Middle frontal gyrus (tissue), 1 donor: Measurements from ENCODE around the gene GMPPA.

Source experiments
- DNase-seq: peaks from one replicate; pipeline ENCODE4 v3.0.0-alpha.2; 2015; ENCODE audit warnings: low spot score; ENCODE audit errors: extremely low spot score

GMPPA gene

DNA sequence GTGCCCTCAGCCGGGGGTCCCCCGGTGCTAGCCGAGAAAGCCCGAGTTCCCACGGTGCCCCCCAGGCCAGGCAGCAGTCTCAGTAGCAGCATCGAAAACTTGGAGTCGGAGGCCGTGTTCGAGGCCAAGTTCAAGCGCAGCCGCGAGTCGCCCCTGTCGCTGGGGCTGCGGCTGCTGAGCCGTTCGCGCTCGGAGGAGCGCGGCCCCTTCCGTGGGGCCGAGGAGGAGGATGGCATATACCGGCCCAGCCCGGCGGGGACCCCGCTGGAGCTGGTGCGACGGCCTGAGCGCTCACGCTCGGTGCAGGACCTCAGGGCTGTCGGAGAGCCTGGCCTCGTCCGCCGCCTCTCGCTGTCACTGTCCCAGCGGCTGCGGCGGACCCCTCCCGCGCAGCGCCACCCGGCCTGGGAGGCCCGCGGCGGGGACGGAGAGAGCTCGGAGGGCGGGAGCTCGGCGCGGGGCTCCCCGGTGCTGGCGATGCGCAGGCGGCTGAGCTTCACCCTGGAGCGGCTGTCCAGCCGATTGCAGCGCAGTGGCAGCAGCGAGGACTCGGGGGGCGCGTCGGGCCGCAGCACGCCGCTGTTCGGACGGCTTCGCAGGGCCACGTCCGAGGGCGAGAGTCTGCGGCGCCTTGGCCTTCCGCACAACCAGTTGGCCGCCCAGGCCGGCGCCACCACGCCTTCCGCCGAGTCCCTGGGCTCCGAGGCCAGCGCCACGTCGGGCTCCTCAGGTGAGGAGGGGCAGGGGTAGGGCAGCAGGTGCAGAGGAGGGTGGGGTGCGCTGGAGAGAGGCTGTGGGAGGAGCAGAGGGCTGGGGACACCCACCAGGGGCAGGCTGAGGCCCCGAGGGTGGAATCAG is 14.1 kb upstream of the GMPPA start:
- no peak for DNase-seq

DNA sequence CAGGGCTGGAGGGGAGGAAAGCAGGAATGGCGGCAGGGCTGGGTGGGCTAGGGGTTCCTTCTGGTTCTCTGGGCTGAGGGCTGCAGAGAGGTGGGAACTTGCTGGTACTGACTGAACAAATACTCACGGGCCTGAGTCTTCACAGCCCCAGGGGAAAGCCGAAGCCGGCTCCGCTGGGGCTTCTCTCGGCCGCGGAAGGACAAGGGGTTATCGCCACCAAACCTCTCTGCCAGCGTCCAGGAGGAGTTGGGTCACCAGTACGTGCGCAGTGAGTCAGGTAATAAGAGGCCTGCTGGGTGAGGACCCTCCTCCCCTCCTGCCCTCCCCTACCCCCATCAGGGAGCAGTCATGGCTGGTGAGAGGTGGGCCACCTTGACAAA is 13.5 kb upstream of the GMPPA start:
- no peak for DNase-seq

DNA sequence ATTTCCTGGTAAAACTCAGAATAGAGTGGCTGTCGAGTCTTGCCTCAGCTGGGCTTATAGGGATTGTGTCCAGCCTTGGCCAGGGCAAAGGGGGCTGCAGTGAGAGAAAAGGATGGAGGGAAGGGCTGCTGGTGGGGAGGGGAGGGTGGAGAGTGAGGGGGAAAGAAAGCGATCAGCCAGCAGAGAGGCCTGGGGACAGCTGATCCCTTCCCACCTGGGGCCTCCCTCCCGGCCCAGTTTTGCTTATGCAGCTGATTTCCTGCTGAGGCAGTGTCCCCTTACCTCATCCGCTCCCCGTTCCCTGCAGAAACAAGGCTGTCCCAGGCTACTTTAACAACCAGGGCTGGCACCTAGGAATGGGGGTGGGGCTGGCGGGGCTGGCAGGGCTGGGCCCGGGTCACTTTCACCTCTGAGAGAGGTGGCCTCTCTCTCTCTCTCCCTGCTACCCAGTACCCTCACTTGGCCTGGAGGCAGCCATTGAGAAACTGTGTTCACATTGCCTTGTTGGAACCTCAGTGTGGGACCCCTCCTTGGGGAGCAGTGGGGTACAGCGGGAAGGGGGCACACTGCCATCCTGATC is 12.2 kb upstream of the GMPPA start:
- DNase-seq: no peak

DNA sequence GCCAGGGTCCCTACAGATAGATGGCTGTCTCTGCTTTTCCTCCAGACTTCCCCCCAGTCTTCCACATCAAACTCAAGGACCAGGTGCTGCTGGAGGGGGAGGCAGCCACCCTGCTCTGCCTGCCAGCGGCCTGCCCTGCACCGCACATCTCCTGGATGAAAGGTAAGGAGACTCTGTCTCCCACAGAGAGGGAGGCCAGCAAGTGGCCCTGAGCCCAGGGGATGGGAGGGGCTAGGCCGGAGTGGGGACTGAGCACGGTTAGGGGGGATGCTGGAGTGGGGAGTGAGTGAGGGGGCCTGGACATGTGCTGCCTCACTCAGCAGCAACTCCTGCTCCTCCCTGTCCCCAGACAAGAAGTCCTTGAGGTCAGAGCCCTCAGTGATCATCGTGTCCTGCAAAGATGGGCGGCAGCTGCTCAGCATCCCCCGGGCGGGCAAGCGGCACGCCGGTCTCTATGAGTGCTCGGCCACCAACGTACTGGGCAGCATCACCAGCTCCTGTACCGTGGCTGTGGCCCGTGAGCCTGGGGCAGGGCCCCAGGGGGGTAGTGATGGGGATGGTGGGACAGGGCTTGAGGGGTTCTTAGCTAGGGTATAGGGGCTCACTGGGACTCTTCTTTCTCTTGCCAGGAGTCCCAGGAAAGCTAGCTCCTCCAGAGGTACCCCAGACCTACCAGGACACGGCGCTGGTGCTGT is 10.4 kb upstream of the GMPPA start:
- no peak for DNase-seq

DNA sequence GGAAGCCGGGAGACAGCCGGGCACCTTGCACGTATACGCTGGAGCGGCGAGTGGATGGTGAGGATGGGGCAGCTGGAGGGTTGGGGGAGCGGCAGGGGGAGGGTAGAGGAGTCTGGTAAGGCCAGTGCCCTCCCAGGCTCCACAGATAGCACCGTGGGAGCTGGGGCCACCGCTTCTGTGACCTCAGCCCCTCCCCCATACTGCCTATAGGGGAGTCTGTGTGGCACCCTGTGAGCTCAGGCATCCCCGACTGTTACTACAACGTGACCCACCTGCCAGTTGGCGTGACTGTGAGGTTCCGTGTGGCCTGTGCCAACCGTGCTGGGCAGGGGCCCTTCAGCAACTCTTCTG is 9.9 kb upstream of the GMPPA start:
- DNase-seq: no peak

DNA sequence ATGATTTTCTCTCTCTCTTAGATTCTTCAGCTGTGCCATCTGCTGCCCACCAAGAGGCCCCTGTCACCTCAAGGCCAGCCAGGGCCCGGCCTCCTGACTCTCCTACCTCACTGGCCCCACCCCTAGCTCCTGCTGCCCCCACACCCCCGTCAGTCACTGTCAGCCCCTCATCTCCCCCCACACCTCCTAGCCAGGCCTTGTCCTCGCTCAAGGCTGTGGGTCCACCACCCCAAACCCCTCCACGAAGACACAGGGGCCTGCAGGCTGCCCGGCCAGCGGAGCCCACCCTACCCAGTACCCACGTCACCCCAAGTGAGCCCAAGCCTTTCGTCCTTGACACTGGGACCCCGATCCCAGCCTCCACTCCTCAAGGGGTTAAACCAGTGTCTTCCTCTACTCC is 9.4 kb upstream of the GMPPA start:
- no peak for DNase-seq

DNA sequence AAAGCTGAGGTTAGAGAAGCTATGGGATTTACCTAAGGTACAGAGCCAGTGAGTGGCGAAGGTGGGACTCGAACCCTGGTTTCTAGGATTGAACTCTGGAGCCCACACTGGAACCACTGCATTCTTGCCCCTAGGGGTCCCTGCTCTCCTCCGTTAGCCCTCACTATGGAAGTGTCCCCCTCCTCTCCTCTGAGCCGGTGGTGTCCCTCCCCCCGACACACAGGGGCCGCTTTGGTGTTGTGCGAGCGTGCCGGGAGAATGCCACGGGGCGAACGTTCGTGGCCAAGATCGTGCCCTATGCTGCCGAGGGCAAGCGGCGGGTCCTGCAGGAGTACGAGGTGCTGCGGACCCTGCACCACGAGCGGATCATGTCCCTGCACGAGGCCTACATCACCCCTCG is 8.5 kb upstream of the GMPPA start:
- DNase-seq: no peak

DNA sequence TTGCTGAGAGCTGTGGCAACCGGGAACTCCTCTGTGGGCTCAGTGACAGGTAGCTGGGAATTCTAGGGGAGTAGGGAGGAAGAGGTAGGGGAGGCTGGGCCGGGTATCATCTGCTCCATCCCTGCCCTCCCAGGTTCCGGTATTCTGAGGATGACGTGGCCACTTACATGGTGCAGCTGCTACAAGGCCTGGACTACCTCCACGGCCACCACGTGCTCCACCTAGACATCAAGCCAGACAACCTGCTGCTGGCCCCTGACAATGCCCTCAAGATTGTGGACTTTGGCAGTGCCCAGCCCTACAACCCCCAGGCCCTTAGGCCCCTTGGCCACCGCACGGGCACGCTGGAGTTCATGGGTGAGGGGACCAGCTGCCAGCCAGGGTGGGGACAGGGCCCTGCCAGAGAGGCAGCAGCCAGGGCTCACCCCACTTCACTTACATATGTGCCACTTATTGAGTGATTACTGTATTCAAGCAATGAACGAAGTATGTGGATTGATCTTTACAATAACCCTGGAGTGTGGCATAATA is 8.0 kb upstream of the GMPPA start:
- no peak for DNase-seq

DNA sequence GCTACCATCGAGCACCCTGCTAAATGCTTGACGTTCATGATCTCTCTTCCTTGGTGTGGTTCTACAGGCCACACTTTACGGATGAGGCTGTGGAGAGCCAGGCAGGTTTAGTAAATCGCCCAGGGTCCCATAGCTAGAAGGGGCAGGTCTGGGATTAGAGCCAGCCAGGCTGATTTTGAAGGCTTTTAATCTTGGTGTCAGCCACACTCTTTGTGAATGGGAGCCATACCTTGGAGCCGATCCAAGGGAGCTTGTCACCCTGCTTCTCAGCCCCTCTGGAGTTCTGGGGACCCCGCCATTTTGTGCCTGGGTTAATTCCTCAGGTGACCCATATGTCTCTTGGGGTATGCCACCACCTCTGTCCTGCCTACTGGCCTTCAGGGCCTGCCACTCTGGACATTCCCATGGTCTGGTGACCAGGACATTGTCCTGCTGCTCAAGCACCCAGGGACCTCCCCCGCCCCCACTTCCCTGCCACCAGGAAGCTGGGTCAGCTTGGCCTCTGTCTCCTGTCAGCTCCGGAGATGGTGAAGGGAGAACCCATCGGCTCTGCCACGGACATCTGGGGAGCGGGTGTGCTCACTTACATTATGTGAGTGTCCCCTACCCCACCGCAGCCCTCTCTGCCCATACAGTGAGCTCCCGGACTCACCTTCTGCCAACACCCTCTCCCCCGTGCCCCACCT is 7.3 kb upstream of the GMPPA start:
- DNase-seq: no peak

DNA sequence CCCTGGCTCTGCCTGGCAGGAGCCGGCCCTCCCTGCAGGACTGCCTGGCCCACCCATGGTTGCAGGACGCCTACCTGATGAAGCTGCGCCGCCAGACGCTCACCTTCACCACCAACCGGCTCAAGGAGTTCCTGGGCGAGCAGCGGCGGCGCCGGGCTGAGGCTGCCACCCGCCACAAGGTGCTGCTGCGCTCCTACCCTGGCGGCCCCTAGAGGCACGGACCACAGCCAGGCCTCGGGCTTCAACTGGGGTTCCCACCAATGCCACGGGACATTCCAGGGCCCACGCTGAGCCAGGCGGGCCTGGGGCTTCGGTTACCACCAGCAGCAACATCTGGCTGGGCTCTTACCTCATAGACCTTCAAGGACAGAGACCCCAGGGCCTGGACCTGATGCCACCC is 6.1 kb upstream of the GMPPA start:
- DNase-seq: no peak

DNA sequence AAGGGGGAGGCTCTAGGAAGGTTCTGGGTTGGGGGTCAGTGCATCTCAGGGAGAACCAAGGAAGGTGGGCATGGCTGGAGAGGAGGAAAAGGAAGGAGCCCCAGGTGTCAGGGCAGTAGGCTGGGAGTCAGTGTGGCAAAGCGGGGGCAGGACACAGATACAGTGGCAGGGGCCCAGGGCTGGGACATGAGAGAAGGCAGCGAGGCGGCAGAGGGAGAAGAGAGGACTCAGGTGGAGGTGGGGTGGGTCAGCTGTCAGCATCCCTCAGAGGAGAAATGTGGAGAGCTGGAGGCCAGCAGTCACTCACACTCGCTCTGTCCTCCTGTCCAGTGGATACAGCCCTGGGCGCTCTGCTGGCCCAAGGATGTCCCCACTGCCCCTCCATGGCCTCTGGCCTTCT is 5.6 kb upstream of the GMPPA start:
- no peak for DNase-seq

DNA sequence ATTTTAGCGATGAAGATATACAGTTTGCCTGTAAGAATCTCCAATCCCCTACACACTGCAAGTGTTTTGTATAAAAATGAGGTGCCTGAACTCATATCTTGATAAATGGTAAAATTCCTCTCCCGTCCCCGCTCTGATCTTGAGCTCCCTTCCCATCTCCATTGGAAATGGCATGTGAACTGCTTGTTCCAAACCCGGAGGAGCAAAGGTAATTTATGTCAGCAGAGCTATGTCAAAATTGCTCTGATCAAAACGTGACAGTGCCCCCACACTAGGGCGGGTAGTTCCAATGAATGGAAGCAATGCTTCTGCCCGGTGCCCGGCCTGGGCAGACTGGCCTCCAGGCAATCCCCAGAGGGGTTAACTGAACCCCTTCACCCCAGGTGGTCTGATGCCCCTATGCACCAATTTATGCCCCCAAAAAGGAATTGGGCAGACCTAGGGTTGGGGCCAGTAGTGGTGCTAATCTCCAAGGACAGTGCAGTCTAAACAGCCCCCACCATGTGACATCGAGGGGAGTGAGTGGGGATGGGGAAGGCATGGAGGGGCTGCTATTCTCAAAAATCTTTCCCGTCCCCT is 3.6 kb upstream of the GMPPA start:
- no peak for DNase-seq

DNA sequence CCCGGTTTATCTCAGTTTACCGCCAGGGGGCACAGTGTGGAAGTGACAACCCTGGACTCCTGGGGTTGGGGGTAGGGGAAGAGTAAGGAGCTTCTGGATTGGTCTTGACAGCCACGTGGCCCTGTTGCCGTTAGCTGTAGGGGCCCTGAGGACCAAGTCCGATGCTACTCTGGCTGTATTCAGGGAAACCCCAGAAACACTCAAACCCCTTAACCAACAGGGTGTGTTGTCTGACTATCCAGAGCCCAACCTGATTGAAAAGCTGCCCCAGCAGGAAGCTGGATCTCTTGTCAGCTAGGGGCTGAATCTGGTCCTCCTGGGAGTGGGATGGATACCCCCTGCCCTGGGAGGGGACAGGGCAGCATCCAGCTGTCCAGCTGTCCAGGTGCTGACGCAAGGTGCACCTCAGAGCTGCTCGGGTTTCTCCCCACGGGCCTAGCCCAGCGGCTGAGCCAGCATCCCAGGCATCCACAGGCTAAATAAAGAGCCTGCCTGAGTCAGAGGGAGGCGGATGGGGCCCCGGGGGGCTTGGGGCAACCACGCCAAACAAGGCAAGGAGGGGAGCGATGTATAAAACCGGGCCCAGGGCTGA is 3.1 kb upstream of the GMPPA start:
- no peak for DNase-seq

DNA sequence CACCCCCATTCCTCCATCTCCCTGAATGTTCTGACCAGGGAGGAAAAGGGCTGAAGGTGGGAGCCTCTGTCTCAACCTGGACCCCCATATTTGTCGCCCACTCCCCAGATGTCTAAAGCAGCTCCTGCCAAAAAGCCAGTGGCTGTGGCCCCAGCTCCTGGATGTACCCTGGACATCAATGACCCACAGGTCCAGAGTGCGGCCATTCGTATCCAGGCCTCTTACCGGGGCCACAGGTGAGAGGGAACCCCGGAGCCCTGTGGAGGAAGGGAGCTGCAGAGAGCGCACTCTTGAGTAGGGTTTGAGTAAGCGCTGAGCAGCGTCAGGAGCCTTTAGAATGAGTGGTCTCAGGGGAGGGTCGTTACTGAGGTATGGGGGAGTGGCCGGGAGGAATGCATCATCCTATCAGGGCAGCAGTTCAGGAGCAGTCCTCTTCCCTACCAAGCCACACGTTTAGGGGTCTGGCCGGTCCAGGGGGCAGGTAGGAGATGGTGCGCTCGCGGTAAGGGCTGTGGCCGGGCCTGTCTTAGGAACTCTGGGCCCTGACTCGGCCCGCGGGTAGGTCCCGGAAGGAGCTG is 2.4 kb upstream of the GMPPA start:
- DNase-seq: no peak

DNA sequence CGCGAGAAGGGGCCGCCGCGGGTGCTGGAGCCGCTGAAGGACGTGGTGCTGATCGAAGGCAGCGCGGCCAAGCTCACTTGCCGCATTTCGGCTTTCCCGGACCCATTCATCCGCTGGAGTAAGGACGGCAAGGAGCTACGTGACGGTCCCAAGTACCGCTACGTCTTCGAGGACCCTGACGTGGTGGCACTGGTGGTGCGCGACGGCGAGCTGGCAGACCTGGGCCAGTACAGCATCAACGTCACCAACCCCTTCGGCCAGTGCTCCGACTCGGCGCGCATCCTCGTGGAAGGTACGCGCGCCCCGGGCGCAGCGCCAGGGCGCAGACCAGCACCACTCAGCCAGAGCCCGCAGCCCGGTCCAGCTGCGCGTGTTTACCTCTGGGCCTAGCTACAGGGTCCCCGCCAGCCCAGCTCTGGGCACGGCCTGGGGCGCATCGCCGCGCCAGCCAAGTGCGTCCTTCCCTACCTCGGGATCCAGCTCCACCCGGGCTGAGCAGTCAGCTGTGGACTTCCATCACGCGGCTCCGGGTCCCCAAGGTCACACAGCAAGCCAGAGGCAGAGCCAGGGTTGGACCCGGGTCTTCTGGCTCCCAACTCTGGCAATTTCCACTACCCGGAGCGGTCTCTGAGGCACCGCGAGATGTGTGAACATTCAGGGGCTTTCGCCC is 1.7 kb upstream of the GMPPA start:
- DNase-seq: no peak

DNA sequence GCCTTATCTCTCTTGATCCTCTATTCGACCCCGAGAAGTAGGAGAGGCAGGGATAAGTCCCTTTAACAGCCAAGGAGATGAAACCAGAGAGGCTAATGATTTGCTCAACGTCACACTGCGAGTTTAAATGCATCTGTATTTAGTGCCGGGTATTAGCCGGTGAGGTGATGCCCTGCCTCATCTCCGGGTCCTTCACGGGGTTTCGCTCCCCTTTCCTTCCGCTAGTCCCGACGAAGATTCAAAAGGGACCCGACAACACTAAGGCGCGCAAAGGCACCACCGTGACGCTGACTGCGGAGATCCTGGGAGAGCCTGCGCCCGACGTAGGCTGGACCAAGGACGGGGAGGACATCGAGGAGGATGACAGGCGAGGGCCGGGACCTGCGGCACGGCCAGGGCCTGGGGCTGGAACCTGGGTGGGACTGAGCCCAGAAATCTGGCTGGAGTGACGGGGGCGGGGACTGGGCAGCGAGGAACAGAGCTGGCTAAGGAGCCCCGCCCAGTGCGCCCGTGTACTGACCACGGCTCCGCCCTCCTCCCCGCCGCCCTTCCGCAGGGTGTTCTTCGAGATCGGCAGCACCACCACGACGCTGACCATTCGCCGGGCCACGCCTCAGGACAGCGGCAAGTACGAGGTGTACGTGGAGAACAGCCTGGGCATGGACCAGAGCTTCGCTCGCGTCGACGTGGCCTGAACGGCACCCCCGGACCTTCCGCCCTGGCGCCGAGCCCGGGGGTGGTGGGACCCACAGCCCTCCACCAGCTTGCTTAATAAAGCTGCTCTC is 1.0 kb upstream of the GMPPA start:
- no peak for DNase-seq

DNA sequence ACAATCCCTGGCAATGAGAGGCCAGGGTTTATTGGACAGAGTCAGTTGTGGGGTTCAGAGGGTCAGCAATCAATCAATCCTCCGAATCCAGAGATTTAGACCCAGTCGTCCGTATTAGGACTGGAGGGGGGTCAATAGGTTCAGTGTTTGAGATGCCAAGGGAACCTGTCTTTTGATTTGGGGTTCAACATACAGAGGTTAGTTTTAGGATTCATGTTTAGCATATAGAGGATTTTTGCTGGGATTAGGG is 292 bp downstream of the GMPPA start:
- no peak for DNase-seq

DNA sequence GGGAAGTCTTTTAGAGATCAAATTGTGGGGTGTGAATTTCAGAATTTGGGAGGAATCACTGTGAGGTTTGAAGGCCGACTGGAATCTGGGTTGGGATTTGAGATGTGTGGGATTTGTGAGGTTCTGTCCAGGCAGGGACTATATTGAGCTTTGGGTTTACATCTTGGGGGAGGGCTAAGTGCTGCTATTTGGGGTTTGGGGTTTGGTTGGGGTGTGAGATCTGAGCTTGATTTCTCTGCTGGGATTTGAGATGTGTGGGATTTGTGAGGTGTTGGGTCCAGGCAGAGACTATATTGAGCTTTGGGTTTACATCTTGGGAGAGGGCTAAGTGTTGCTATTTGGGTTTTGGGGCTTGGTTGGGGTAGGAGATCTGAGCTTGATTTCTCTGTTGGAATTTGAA is 864 bp downstream of the GMPPA start:
- DNase-seq: no peak

DNA sequence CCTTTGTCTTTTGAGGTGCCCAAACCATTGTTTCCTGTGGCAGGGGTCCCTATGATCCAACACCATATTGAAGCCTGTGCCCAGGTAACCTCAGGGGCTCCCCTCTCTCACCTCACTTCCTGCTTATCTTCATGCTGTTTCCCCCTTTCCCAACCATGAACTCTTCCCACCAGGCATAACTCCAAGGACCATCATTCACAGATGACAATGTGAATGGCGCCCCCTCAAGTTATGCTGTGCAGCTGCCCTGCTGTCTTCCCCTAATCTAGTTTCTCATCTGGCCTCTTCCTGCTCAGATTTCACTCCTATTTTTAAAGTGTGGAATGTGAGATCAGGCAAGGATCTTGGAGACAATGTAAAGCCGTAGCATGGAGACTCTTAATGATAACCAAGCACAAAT is 1.4 kb downstream of the GMPPA start:
- no peak for DNase-seq

DNA sequence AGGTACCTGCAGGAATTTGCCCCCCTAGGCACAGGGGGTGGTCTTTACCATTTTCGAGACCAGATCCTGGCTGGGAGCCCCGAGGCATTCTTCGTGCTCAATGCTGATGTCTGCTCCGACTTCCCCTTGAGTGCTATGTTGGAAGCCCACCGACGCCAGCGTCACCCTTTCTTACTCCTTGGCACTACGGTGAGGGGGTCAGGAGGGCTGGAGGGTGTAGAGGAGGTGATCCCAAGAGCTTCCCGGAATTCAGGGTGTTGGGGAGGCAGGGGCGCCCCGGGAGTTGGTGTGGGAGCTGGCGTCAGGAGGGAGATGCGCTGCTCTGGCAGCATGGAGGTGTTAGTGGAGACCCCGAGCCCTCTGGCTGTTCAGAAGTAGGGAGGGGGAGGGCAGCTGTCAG is 3.2 kb downstream of the GMPPA start:
- no peak for DNase-seq
